ENCODE data around the gene REC8. TPM values are rescaled to one million over a fixed set of nuclear protein-coding genes. Genes with fewer than 3 reads are reported as not detected.
"Not testable (repeated sequence)": the region's sequence is repeated elsewhere in the genome, so short reads cannot be mapped to it uniquely, and the experiment has no call there.

Gene REC8
- total and polyA plus RNA-seq, 2 of the 13 experiments (the other 11 are each of a cell fraction or from before 2014, with no cell fraction given), result 3.4 to 14.7 TPM

- CTCF ChIA-PET (ENCODE audit: low intra/inter-chr PET ratio, low total read pairs), result not testable (repeated sequence)
- peaks cover 69% of the 10 kb centered on the region for H3K79me2 ChIP-seq (ENCODE audit: insufficient read depth, low read length)
These were observed 51.1 kb downstream of the REC8 start for GRCh38 chr14:24222987-24223386.

More at GRCh38 chr14:24222987-24223386, 51.1 kb downstream of the REC8 start:
- intact Hi-C loops (cut with micrococcal nuclease; ENCODE audit: unreplicated experiment); in situ Hi-C loops (cut with HindIII; ENCODE audit: extremely low pct_ligation_motif_present, low pct_unique_long_range_greater_than_20kb); H3K27ac ChIP-seq (ENCODE audit: extremely low read length, insufficient read depth, low read length); H3K9ac ChIP-seq (ENCODE audit: insufficient read depth, low read depth, low read length); H2AFZ ChIP-seq (ENCODE audit: low read length); H3K9me3 ChIP-seq (ENCODE audit: low read length); H3K4me2 ChIP-seq (ENCODE audit: low read depth, low read length); BruUV-seq (replicated peaks); FAIRE-seq; H3K27me3 ChIP-seq (ENCODE audit: control insufficient read depth in 1 of 2, insufficient read depth in 2 of 2, low read length in 2 of 2); H3K4me3 ChIP-seq (replicated peaks in 1 of 3; ENCODE audit: insufficient read depth in 1 of 3, low read depth in 2 of 3, low read length in 3 of 3); DNase-seq (ENCODE audit: low spot score); H4K20me1 ChIP-seq (ENCODE audit: insufficient read depth, low read length); TF ChIP-seq ZBTB40 (IDR thresholded peaks at IDR 0.05): not testable (repeated sequence)
- peak; percentile 30; the same call in 2 of the 3 replicates for ATAC-seq
- TF ChIP-seq ZMYM3 (CRISPR knock-in tag; IDR thresholded peaks at IDR 0.05) (peak; percentile 52), ZNF280B (CRISPR knock-in tag; IDR thresholded peaks at IDR 0.05; ENCODE audit: borderline replicate concordance) (peak; percentile 72; the same call in 1 of the 2 replicates), ZNF121 (CRISPR knock-in tag; IDR thresholded peaks at IDR 0.05) (peak; percentile 75; the same call in 1 of the 2 replicates), ZBTB40 (CRISPR knock-in tag; IDR thresholded peaks at IDR 0.05) (0 out of 2 replicates have a peak, but pooled peaks have one; percentile 39)
- POLR2A ChIA-PET, result interaction anchor here (0.6 to 4.4 kb wide), 6 partner anchors 9 to 207 kb away, joined by 3 to 21 read pairs (median 3); partner anchors contain the start of genes CHMP4A, CIDEB, DHRS1 and NOP9
- H3K4me1 ChIP-seq (ENCODE audit: insufficient read depth, low read length), result peaks cover 10% of the 10 kb centered on the region; the same call in 1 of the 2 replicates
- WGBS (ENCODE audit: low lambda C conversion rate), result 96% methylated on average over 4 of the region's 4 CpGs
- peaks cover 4 to 12% of the 10 kb centered on the region in 2 experiments; a peak in 4 of 5 replicates for H3K36me3 ChIP-seq (replicated peaks in 1 of 2; ENCODE audit: control insufficient read depth in 1 of 2, insufficient read depth in 2 of 2, low read length in 2 of 2)

Measured in HepG2 (cell line).